GM21515 (cell line): ENCODE data around the gene TF.

Experiments
- ATAC-seq: cut with Tn5 transposase; IDR thresholded peaks from one replicate; pipeline ENCODE4 v1.9.1; 2021; ENCODE audit not compliant: unreplicated experiment

Gene TF

GRCh38 chr3:133746712-133747066 is 496 bp downstream of the TF start:
- no peak for ATAC-seq

- ATAC-seq: no peak
Measured at GRCh38 chr3:133747373-133747772, 1.2 kb downstream of the TF start.

- ATAC-seq: no peak
Measured at GRCh38 chr3:133747907-133748639, 1.9 kb downstream of the TF start.

- ATAC-seq: no peak
Measured at GRCh38 chr3:133749427-133750258, 3.5 kb downstream of the TF start.

GRCh38 chr3:133750259-133750656 is 4.1 kb downstream of the TF start:
- ATAC-seq: no peak

GRCh38 chr3:133753107-133753778 is 7.0 kb downstream of the TF start:
- no peak for ATAC-seq

- no peak for ATAC-seq
Measured at GRCh38 chr3:133753779-133754164, 7.6 kb downstream of the TF start.

GRCh38 chr3:133754455-133754854 is 8.3 kb downstream of the TF start:
- no peak for ATAC-seq

GRCh38 chr3:133754973-133755828 is 9.0 kb downstream of the TF start:
- ATAC-seq: no peak

GRCh38 chr3:133756716-133757694 is 10.8 kb downstream of the TF start:
- ATAC-seq: no peak

- no peak for ATAC-seq
Measured at GRCh38 chr3:133757701-133758567, 11.7 kb downstream of the TF start.

GRCh38 chr3:133758568-133758928 is 12.4 kb downstream of the TF start:
- ATAC-seq: no peak

- ATAC-seq: no peak
Measured at GRCh38 chr3:133758964-133759739, 13.0 kb downstream of the TF start.

- ATAC-seq: no peak
Measured at GRCh38 chr3:133759740-133760305, 13.6 kb downstream of the TF start.

GRCh38 chr3:133760916-133761315 is 14.7 kb downstream of the TF start:
- no peak for ATAC-seq

- ATAC-seq: no peak
Measured at GRCh38 chr3:133761605-133762484, 15.7 kb downstream of the TF start.

GRCh38 chr3:133762539-133762938 is 16.3 kb downstream of the TF start:
- ATAC-seq: no peak
